ENCODE data around the gene CPED1. TPM values are rescaled to one million over a fixed set of nuclear protein-coding genes. Genes with fewer than 3 reads are reported as not detected.
A peak's percentile ranks its signal among the peaks of the same experiment; 100 is the strongest.
"Not testable (repeated sequence)": the region's sequence is repeated elsewhere in the genome, so short reads cannot be mapped to it uniquely, and the experiment has no call there.

Gene CPED1
- total RNA-seq, 1 donor from 2014 or later: 2.1 TPM

DNA sequence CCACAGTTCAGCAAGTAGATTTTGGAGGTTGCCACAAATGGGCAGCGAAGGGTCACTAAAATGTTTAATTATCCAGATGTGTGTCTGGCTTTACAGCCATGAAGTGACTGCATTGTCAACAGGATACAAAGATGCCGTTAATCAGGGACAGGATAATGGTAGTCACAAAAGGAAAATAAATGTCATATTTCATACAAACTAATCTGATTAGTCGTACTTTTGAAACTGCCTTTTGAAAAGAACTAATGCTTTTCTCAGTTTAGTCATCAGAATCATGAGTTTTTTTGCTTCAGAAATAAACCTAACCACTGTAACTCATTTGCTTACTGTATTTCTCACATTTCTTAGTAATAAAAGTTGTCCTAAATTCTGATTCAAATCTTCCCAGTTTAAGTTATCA is 318.1 kb downstream of the CPED1 start:
- TF ChIP-seq, protein P1, sequence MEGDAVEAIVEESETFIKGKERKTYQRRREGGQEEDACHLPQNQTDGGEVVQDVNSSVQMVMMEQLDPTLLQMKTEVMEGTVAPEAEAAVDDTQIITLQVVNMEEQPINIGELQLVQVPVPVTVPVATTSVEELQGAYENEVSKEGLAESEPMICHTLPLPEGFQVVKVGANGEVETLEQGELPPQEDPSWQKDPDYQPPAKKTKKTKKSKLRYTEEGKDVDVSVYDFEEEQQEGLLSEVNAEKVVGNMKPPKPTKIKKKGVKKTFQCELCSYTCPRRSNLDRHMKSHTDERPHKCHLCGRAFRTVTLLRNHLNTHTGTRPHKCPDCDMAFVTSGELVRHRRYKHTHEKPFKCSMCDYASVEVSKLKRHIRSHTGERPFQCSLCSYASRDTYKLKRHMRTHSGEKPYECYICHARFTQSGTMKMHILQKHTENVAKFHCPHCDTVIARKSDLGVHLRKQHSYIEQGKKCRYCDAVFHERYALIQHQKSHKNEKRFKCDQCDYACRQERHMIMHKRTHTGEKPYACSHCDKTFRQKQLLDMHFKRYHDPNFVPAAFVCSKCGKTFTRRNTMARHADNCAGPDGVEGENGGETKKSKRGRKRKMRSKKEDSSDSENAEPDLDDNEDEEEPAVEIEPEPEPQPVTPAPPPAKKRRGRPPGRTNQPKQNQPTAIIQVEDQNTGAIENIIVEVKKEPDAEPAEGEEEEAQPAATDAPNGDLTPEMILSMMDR (conservative IDR thresholded peaks at IDR 0.05; ENCODE audit: low read depth, low read length): no peak
- H3K4me3 ChIP-seq (ENCODE audit: low read depth, low read length): no peak overlapping the region
- no peak for DNase-seq (ENCODE audit: low read depth)

DNA sequence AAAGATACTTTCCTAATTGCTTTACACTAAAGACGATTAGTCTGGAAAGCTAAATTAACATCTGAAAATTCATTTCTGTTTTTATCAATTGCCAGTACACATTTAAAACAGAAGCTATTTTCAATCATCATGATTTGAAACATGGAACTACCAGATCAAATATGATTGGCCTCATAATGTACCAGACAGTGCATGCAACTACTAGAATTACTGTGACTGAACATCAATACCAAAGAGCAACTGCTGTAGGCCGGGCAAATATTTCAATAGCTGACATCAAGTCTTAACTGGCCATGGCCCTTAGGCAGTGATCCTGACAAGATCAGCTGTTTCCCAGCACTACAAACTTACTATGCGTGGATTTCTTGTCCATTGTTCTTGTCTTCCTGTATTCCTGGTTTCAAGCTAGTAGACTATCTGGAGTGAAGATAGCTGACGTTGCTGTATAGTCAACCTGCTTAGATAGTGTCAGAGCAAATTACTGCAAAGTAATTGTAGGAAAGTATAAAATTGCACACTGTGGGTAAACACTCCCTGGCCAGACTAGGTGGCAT is 318.6 kb downstream of the CPED1 start:
- TF ChIP-seq, protein P1 (conservative IDR thresholded peaks at IDR 0.05; ENCODE audit: low read depth, low read length): no peak
- no peak overlapping the region for H3K4me3 ChIP-seq (ENCODE audit: low read depth, low read length)
- no peak for DNase-seq (ENCODE audit: low read depth)

DNA sequence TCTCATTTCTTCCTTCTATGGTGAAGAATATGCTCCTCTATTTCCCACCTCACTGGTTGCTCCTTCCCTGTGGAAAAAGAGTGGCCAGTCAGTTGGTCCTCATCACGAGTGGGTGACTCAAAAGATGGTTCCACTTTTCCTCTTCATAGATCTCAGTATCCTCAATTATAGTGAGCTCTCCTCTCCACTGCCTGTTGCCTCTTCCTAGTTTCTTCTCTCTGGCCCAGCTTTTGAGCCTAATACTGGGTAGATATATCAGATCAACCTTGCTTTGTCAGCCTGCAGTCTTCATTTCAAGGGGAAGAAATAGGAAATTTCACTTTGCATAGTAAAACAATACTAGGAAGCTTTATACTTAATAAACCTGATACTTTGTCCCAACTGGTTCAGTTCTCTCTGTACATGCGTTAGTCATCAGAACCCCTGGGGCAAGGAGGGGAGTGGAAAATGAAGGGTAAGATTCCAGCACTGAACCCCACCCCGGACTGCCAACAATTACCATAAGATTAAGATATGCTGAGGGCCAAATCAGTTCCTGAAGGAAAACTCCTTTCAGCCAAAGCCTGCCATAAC is 324.8 kb downstream of the CPED1 start:
- no peak for DNase-seq (ENCODE audit: low read depth)
- no peak overlapping the region for H3K4me3 ChIP-seq (ENCODE audit: low read depth, low read length)
- TF ChIP-seq, protein P1 (conservative IDR thresholded peaks at IDR 0.05; ENCODE audit: low read depth, low read length): no peak

- TF ChIP-seq, protein P1 (conservative IDR thresholded peaks at IDR 0.05; ENCODE audit: low read depth, low read length): no peak
- peak overlapping the region; percentile 14 for H3K4me3 ChIP-seq (ENCODE audit: low read depth, low read length)
- peak; percentile 48 for DNase-seq (ENCODE audit: low read depth)
These were observed 325.5 kb downstream of the CPED1 start for GRCh38 chr7:121313793-121314676.

DNA sequence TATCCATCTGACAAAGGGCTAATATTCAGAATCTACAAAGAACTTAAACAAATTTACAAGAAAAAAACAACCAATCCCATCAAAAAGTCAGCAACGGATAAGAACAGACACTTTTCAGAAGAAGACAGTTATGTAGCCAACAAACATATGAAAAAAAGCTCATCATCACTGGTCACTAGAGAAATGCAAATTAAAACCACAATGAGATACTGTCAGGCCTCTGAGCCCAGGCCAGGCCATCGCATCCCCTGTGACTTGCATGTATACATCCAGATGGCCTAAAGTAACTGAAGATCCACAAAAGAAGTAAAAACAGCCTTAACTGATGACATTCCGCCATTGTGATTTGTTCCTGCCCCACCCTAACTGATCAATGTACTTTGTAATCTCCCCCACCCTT is 326.7 kb downstream of the CPED1 start:
- DNase-seq (ENCODE audit: low read depth): not testable (repeated sequence)

GRCh38 chr7:121322460-121322859 is 333.9 kb downstream of the CPED1 start:
- TF ChIP-seq, protein P1 (conservative IDR thresholded peaks at IDR 0.05; ENCODE audit: low read depth, low read length): no peak
- no peak for DNase-seq (ENCODE audit: low read depth)
- H3K4me3 ChIP-seq (ENCODE audit: low read depth, low read length): no peak overlapping the region

More for the DNA sequence above, 326.7 kb downstream of the CPED1 start:
- H3K4me3 ChIP-seq (ENCODE audit: low read depth, low read length): not testable (repeated sequence)

DNA sequence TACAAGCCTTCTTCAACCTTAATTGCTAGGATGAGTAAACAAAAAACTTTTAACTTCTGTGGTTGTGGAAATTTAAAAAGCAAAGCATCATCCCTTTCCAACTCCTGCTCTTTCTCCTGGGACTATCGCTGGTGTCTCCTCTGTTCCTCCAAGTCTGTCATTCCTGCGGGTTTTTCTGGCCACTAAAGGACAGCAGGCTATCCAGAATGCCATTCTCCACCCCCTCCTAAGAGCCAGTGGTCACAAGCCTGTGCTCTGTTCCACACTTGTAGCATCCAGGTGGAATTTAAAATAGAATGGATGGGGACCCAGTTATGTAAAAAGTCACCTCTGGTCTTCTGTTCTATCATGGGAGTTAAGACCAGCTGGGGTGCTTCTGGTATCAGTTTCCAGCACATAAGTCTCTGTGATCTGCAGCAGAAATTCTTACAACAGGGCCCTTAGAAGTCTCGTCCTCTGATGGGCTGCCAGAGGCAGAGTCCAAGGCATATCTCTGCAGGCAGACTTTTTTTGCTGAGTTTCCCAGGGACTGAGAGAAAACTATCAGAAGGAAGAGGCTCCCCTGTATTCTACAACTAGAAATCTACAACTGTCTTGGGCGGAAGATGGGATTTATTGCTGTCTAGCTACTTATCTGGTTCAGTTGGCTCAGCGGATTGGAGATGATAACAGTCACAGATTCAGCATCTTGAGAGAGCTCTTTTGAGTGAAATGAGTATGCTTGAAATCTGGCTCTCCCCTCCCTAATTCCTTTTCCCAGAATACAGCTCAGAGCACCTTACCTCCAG is 335.2 kb downstream of the CPED1 start:
- TF ChIP-seq, protein P1 (conservative IDR thresholded peaks at IDR 0.05; ENCODE audit: low read depth, low read length): no peak
- no peak overlapping the region for H3K4me3 ChIP-seq (ENCODE audit: low read depth, low read length)
- DNase-seq (ENCODE audit: low read depth): no peak

All from epithelial cell of proximal tubule (primary cell).